Left lung (tissue), 10 donors: ENCODE data around the gene TBC1D24. TPM values are rescaled to one million over a fixed set of nuclear protein-coding genes. Genes with fewer than 3 reads are reported as not detected.
A peak's percentile ranks its signal among the peaks of the same experiment; 100 is the strongest.

Experiments used
- ATAC-seq: fragments of 200-7000 bp; cut with Tn5 transposase; one replicate; pipeline ENCODE4 v1.9.1; 2020; ENCODE audit warnings: moderate library complexity
- DNase-seq, 4 donors: peaks; one replicate each; pipeline ENCODE4 v3.0.0-alpha.2; 2013 to 2020
- H3K27ac ChIP-seq, 2 donors: fragments of 200-600 bp; sonication (generic) in 1 of 2; one replicate each; pipeline versions ENCODE4 v1.5.0 to v1.8.0; 2020 to 2021
- H3K27me3 ChIP-seq, 2 donors: fragments of 200-600 bp; sonication (generic) in 1 of 2; one replicate each; pipeline versions ENCODE4 v1.5.0 to v1.8.0; 2020 to 2021
- H3K36me3 ChIP-seq, 2 donors: fragments of 200-600 bp; sonication (generic) in 1 of 2; one replicate each; pipeline versions ENCODE4 v1.5.0 to v1.8.0; 2020 to 2021
- H3K4me1 ChIP-seq, 2 donors: fragments of 200-600 bp; one replicate each; pipeline ENCODE4 v1.8.0; 2021
- H3K4me3 ChIP-seq, 2 donors: fragments of 200-600 bp; sonication (generic) in 1 of 2; one replicate each; pipeline versions ENCODE4 v1.5.0 to v1.8.0; 2020 to 2021; ENCODE audit warnings: mild to moderate bottlenecking in 1 of 2
- H3K9me3 ChIP-seq, 2 donors: fragments of 200-600 bp; sonication (generic) in 1 of 2; one replicate each; pipeline versions ENCODE4 v1.5.0 to v1.8.0; 2020 to 2021
- intact Hi-C, 2 donors: fragments of 100-400 bp; cut with DNase I; formaldehyde crosslinking; loops; one replicate each; pipeline versions ENCODE4 v1.11.2 to v1.14.2; 2022
- polyA plus RNA-seq, 6 donors: library from polyadenylated mRNA; unstranded; fragments of 120-200 nt; gene quantifications; one replicate each; pipeline ENCODE4 v1.2.1, GENCODE V29; 2013; ENCODE audit not compliant: insufficient read length in 6 of 6
- total RNA-seq, 2 donors: library from RNA; stranded (reverse); fragmentation: NEBNext Ultra II Directional; extraction: Animal tissue kit (Norgen Biotek cat#: 25700); gene quantifications; one replicate each; pipeline ENCODE4 v1.2.1, GENCODE V29; 2021
- TF ChIP-seq, protein P1 (sequence below), 2 donors: fragments of 200-600 bp; sonication (generic) in 1 of 2; IDR thresholded peaks; one replicate each; pipeline versions ENCODE4 v1.5.0 to v1.8.0; 2021; ENCODE audit warnings: antibody characterized with exemption in 2 of 2
- donor health status: DM: no; HTN: yes; CAD: no.
- donor health status: DM: no; HTN: no; CAD: no.

Gene TBC1D24
- total and polyA plus RNA-seq, 8 donors, result 14.2 to 41.4 (median 17.9) TPM

DNA sequence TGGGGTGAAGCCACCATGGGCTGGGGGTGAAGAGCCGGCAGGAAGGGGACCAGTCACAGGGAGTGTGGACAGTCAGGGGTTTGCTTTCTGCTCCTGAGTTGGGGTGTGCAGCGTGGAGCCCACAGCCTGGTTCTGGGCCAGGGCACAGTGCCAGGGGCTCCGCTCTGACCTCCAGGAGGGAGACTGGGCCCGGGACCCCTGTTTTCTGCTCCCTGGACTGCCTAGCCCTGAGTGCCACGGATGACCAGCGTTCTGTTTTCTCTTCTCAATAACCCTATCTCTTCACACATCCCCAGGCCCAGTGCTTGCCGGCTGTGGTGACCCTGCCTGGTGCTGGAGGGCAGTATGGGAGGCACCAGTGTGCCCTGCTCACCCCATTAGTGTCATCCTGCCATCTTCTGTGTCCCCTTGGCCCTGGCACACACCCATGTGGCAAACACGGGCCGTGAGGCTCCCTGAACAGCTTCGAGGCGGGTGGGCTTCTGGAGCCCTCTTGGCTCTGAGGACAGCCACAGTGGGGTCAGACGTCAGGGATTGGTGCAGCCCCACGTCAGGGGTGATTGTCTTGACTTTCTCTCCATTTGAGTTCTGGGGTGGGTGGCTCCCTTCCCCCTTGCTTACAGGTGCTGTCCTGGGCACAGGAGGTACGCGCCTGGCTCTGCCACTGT lies 55.2 kb downstream of the TBC1D24 start:
- Histone ChIP-seq H3K27me3 (no peaks in the 10 kb centered on the region), H3K36me3 (peaks cover 0 to 58% of the 10 kb centered on the region in 2 donors), H3K27ac (no peak overlapping the region), H3K9me3 (no peaks in the 10 kb centered on the region), H3K4me3 (no peak overlapping the region), H3K4me1 (peaks cover 2 to 49% of the 10 kb centered on the region in 2 donors)
- intact Hi-C loops, result no loop called here
- ATAC-seq (no peak), DNase-seq (peak in 1 of 4 donors; percentile 71)
- TF ChIP-seq, protein P1, sequence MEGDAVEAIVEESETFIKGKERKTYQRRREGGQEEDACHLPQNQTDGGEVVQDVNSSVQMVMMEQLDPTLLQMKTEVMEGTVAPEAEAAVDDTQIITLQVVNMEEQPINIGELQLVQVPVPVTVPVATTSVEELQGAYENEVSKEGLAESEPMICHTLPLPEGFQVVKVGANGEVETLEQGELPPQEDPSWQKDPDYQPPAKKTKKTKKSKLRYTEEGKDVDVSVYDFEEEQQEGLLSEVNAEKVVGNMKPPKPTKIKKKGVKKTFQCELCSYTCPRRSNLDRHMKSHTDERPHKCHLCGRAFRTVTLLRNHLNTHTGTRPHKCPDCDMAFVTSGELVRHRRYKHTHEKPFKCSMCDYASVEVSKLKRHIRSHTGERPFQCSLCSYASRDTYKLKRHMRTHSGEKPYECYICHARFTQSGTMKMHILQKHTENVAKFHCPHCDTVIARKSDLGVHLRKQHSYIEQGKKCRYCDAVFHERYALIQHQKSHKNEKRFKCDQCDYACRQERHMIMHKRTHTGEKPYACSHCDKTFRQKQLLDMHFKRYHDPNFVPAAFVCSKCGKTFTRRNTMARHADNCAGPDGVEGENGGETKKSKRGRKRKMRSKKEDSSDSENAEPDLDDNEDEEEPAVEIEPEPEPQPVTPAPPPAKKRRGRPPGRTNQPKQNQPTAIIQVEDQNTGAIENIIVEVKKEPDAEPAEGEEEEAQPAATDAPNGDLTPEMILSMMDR (IDR thresholded peaks at IDR 0.05), result no peak

DNA sequence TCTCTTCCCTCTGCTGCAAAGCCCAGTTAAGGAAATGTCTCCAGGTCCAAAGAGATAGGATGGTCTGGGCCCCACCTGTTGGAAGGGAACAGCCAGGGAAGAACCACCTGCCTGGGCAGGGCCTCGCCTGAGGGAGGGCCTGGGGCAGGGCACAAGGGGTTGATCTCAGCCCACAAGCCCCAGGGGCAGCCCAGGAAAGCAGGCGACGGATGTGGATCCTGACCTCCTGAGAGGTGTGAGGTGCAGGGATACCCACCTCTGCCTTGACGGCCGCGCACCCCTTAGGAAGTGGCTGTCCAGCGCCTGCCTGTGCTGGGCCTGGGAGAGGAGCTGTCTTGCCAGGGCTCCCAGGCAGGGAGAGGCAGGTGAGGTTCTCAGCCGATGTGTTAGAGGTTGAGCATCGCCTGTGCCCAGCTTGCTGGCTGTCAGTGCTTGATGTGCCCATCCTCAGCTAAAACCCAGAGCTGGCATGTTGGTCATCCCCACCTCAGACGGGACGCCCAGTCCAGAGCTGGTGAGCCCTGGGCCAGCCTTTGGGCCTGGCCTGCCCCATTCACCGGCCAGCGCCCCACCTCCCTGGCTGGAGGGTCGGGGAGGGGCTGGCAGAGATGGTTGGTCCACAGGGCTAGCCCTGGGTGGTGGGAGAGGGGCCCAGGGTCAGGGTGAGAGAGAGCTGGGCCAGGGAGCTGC lies 55.8 kb downstream of the TBC1D24 start:
- ATAC-seq, result no peak
- peaks cover 0 to 51% of the 10 kb centered on the region in 2 donors for H3K36me3 ChIP-seq
- H3K4me1 ChIP-seq, result peaks cover 2 to 50% of the 10 kb centered on the region in 2 donors
- intact Hi-C loops, result no loop called here
- H3K9me3 ChIP-seq, result no peaks in the 10 kb centered on the region
- peak overlapping the region in 1 of 2 donors; percentile 56 for H3K4me3 ChIP-seq
- peak in 1 of 4 donors; percentile 80 for DNase-seq
- TF ChIP-seq, protein P1 (IDR thresholded peaks at IDR 0.05), result no peak
- H3K27ac ChIP-seq, result peak overlapping the region in 1 of 2 donors; percentile 98
- no peaks in the 10 kb centered on the region for H3K27me3 ChIP-seq

DNA sequence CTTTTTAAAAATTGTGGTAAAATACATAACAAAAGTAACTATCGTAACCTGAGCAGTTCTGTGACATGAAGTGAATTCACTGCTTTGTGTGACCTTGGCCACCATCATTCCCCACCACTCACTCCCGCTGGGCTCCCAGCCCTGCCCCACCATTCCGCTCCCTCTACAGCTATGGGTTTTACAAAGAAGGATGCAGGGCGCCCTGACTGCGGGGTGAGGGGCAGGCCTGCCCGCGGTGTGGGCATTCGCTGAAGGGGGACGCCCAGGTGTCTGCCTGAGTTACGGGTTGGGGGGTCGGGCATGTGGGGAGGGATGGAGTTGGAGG lies 56.4 kb downstream of the TBC1D24 start, which contains the start of gene CEMP1:
Gene CEMP1, minus strand, starts transcription at position 38 of the 325 bp plus-strand sequence. CDS start 335 bp downstream, outside the sequence.
- peaks cover 0 to 46% of the 10 kb centered on the region in 2 donors for H3K36me3 ChIP-seq
- intact Hi-C loops, result no loop called here
- H3K9me3 ChIP-seq, result no peaks in the 10 kb centered on the region
- no peak for DNase-seq
- H3K27ac ChIP-seq, result peak within 1 kb of the TSS; percentile 93 to 98
- H3K27me3 ChIP-seq, result no peaks in the 10 kb centered on the region
- peak; percentile 2 for ATAC-seq
- peak within 1 kb of the TSS; percentile 48 to 56 for H3K4me3 ChIP-seq
- TF ChIP-seq, protein P1 (IDR thresholded peaks at IDR 0.05), result no peak
- peaks cover 2 to 50% of the 10 kb centered on the region in 2 donors for H3K4me1 ChIP-seq

DNA sequence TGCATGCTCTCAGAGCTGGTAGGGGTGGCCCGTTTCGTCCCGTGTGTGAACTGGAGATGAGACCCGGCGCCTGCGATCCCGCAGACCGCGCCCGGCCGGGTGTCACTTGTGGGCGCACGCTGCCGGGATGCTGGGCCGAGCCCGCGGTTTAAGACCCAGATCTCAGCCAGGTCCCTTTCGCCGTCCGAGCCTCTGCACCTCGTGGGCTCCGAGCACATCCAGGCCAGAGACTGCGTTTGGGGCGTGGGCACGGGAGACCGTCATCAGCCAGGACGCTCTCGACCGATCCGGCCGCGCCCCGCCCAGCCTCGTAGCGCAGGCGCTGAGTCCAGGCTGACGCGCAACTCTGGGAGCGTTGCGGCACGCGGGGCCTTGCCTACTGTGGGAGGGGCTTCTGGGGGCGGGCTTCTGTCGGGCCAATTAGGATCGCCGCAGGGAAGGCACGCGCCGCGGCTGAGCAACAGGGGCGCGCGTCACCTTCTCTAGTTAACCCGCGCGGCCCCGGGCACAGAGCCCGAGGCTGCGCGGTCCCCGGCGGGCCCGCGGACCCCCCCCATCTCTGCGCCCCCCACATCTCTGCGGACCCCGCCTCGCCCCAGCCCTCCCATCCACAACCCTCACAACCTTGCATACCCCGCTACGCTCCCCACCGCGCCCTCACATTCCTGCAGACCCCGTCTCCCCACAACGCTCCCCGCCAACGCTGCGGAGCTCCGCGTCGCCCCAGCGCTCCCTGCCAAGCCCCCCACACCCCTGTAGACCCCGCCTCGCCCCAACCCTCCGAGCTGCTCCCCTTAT lies 57.0 kb downstream of the TBC1D24 start:
- H3K27me3 ChIP-seq, result no peaks in the 10 kb centered on the region
- DNase-seq (peak; percentile 95 to 100 (median 99)), ATAC-seq (peak; percentile 94)
- intact Hi-C loops, result no loop called here
- H3K36me3 ChIP-seq, result peaks cover 0 to 40% of the 10 kb centered on the region in 2 donors
- TF ChIP-seq, protein P1 (IDR thresholded peaks at IDR 0.05), result no peak
- H3K4me1 ChIP-seq, result peaks cover 2 to 56% of the 10 kb centered on the region in 2 donors
- H3K4me3 ChIP-seq, result peak overlapping the region; percentile 48 to 56
- peak overlapping the region; percentile 93 to 98 for H3K27ac ChIP-seq
- no peaks in the 10 kb centered on the region for H3K9me3 ChIP-seq
